Stimulated activated CD4-positive, alpha-beta T cell treated with anti-CD3 and anti-CD28 coated beads, Interleukin-2, amount 100 ng/mL, for 48 hours (primary cell): Measurements from ENCODE around the gene DEAF1.
A peak's percentile ranks its signal among the peaks of the same experiment; 100 is the strongest.
"Not testable (repeated sequence)": the region's sequence is repeated elsewhere in the genome, so short reads cannot be mapped to it uniquely, and the experiment has no call there.

ENCODE experiments used
- DNase-seq, 2 donors: peaks; one replicate each; pipeline ENCODE4 v3.0.0-alpha.2; 2020

DEAF1 gene, protein sequence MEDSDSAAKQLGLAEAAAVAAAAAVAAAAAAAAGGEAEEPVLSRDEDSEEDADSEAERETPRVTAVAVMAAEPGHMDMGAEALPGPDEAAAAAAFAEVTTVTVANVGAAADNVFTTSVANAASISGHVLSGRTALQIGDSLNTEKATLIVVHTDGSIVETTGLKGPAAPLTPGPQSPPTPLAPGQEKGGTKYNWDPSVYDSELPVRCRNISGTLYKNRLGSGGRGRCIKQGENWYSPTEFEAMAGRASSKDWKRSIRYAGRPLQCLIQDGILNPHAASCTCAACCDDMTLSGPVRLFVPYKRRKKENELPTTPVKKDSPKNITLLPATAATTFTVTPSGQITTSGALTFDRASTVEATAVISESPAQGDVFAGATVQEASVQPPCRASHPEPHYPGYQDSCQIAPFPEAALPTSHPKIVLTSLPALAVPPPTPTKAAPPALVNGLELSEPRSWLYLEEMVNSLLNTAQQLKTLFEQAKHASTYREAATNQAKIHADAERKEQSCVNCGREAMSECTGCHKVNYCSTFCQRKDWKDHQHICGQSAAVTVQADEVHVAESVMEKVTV

DNA sequence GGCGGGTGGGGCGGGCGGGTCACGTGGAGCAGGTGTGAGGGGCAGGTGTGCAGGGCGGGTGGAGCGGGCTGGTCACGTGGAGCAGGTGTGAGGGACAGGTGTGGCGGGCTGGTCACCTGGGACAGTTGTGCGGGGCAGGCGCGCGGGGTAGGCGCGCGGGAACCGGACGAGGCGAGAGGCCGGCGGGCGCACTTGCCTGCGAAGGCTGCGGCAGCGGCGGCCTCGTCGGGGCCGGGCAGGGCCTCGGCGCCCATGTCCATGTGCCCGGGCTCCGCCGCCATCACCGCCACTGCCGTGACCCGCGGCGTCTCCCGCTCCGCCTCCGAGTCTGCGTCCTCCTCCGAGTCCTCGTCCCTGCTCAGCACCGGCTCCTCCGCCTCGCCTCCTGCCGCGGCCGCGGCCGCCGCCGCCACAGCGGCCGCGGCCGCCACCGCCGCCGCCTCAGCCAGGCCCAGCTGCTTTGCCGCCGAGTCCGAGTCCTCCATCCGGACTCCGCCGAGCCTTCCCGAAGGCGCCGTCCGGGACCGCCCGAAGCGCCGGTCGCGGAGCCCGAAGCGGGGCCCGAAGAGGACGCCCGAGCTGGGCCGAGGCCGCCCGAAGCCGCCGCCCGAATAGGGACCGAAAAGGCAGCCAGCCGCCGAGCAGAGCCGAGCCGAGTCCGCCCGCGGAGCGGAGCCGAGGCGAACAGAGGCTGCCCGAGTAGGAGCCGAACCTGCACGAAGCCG, at the start of gene DEAF1:
DEAF1 (minus strand) TSS at position 660 of the 725 bp plus-strand sequence; CDS start at position 485, 175 bp downstream.
- DNase-seq: peak; percentile 99

DNA sequence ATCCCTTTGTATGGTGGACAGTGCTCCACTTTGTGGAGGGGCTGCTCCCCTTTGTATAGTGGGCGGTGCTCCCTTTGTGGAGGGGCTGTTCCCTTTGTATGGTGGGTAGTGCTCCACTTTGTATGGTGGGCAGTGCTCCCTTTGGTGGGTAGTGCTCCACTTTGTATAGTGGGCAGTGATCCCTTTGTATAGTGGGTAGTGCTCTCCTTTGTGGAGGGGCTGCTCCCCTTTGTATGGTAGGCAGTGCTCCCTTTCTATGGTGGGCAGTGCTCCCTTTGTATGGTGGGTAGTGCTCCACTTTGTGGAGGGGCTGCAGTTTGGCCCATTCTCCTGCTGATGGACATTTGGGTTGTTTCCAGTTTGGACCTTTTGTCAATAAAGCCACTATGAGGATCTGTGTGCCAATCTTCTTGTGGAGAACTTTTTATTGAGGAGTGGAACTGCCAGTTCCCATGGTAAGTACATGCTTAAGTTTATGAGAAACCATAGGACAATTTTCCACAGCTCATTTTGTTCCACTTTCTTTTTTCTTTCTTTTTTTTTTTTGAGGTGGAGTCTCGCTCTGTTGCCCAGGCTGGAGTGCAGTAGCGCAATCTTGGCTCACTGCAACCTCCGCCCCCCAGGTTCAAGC, 47.7 kb upstream of the DEAF1 start:
- no peak for DNase-seq

- DNase-seq: no peak
Measured at GRCh38 chr11:742156-742546, 47.1 kb upstream of the DEAF1 start.

DNA sequence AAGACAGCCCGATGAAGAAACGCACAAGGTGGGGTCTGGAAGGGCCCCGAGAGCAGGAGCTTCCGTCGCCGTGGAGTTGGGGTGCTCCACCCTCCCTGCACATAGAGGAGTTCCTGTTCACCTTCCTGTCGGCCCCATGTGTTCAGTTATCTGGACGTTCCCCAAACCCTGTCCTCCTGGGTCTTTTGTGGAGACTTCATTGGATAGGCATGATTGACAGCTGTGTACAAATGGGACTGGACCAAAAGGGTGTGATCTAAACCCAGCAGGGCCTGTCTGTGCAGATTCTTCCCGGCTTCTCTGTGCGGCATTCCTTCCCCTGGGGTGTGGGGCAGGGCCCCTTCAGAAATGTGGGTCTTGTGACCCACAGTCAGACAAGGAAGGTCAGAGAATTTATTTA, 42.9 kb upstream of the DEAF1 start:
- DNase-seq: not testable (repeated sequence)

- no peak for DNase-seq
Measured at GRCh38 chr11:737366-737765, 42.3 kb upstream of the DEAF1 start.

DNA sequence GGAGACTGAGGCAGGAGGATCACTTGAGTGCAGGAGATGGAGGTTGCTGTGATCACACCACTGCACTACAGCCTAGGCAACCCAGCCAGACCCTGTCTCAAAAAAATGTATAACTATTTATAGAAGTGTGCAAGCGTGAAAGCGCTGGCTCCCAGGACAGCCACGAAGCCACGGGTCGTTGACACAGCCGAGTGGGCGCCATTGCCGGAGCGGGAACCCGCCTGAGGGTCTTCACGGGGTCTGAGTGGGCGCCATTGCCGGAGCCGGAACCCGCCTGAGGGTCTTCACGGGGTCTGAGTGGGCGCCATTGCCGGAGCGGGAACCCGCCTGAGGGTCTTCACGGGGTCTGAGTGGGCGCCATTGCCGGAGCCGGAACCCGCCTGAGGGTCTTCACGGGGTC, 39.5 kb upstream of the DEAF1 start:
- not testable (repeated sequence) for DNase-seq

GRCh38 chr11:733072-733471, 38.0 kb upstream of the DEAF1 start:
- DNase-seq: no peak

- no peak for DNase-seq
Measured at GRCh38 chr11:729492-730074, 34.6 kb upstream of the DEAF1 start.

- DNase-seq: no peak
Measured at GRCh38 chr11:728901-729491, 34.0 kb upstream of the DEAF1 start.

DNA sequence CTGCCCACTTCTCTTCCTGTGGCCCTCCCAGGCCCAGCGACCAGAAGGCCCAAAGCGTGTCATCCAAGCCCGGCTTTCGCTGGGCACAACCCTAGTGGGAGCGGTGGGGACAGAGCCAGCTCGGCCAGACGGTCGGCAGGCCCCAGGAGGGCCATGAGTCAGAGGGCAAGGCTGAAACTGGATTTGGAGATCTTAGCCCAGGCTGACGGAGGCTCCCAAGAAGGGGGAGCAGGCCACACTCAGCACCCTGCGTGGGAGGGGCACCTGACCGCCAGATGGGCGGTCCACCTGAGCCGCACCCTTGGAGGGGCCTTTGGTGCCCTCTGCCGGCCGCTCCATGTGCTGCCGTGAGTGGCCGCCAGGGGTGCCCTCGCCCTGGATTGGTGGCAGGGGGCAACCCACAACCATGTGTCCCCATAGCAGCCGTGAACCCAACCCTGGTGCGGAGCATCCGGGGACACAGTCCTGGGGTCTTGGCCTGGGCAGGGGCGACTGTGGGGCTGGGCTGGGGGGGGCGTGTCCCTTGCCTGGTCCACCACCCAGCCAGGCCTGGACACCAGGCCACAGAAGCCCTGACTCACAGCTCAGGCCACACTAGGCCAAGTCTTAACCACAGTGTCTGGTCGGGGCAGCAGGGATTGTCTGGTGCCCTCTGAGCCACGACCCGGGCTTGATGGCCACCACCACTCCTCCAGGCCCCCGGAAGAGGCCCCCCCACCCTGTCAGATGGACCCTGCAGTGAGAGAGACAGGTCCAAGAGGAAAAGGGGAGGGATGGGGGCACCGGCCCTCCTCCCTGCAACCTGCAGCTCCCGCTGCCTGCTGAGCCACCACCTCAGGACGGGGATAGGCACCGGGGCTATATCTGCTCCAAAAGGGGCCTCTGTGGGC, 33.1 kb upstream of the DEAF1 start:
- DNase-seq: peak; percentile 81 to 82

GRCh38 chr11:727281-727701, 32.3 kb upstream of the DEAF1 start:
- DNase-seq: no peak

DNA sequence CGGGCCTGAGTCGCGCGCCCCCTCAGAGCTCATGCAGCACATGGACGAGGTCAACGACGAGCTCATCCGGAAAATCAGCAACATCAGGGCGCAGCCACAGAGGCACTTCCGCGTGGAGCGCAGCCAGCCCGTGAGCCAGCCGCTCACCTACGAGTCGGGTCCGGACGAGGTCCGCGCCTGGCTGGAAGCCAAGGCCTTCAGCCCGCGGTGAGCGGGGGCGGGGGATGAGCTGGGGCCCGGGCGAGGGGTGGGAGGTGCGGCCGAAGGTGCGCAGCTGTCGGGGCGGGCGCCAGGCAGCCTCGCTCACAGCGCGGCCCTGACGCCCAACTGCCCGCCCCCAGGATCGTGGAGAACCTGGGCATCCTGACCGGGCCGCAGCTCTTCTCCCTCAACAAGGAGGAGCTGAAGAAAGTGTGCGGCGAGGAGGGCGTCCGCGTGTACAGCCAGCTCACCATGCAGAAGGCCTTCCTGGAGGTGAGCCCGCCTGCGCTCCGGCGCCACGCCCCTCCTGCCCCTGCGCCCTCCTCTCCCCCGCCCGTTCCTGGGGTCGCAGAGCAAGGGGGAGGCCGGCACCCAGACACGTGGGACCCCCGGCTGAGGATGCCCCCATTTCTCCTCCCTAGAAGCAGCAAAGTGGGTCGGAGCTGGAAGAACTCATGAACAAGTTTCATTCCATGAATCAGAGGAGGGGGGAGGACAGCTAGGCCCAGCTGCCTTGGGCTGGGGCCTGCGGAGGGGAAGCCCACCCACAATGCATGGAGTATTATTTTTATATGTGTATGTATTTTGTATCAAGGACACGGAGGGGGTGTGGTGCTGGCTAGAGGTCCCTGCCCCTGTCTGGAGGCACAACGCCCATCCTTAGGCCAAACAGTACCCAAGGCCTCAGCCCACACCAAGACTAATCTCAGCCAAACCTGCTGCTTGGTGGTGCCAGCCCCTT, 31.5 kb upstream of the DEAF1 start:
- peak in 1 of 2 donors; percentile 54 for DNase-seq

- no peak for DNase-seq
Measured at GRCh38 chr11:725624-726202, 30.7 kb upstream of the DEAF1 start.

GRCh38 chr11:724778-725386, 29.9 kb upstream of the DEAF1 start:
- DNase-seq: no peak

DNA sequence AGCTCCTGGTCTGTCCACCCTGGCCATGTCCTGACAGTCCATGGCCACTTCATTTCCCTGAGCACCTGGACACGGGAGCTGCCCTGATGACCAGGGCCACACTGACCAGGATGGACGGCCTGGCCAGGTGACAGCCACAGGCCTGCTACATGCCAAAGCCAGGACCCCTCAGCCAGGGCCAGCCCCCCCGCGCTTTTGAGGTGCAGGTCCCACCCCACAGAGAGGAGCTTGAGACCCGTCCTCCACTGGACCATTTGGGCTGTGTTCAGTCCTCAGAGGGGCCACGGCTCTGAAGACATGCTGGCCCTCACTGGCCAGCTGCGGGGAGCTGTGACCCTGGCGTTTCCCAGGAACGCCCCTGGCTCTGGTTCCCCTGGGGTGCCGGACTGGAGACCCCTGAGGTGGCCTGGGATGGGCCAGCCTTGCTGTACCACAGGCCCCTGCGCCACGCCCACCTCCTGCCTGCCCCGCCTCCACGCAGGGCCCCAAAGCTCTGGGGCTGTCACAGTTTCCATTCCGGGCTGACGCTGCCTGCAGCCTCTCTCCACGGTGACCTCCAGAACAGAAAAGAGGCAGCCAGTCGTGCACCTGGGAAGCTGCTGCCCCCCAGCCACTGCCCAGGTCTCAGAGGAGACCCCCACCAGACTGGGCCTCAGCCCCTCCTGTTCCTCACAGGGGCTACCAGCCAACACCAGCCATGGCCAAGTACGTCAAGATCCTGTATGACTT, 29.2 kb upstream of the DEAF1 start:
- no peak for DNase-seq

DNA sequence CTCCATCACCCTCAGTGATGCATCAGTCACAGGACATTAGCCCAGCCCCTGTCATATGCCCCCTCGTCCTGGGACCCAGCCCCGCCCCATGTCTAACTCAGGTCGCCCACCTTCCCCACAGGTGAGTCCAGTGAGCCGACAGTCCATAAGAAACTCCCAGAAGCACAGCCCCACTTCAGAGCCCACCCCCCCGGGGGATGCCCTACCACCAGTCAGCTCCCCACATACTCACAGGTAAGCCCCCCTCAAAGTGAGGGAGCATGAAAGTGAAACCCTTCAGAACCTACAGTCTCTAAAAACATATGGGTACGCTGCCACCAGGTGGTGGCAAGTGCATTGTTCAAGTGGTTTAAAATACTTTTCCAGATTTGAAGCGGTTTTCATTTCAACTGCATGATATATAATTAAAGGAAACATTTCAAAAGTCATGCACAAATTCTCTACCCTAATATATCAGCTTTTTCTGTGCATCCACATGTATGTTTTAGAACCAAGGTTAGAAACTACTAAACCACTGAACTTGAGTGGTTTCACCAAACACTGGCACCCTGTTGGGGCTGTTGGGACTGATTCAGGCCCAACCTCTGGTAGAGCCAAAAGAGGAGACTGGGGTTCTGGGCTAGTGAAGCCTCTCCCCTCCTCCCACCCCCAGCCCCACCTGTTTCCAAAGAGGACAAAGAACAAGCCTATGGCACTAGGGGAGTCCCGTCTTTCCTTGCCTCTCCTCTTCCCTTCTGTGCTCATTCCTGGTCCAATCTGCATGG, 28.3 kb upstream of the DEAF1 start:
- no peak for DNase-seq

DNA sequence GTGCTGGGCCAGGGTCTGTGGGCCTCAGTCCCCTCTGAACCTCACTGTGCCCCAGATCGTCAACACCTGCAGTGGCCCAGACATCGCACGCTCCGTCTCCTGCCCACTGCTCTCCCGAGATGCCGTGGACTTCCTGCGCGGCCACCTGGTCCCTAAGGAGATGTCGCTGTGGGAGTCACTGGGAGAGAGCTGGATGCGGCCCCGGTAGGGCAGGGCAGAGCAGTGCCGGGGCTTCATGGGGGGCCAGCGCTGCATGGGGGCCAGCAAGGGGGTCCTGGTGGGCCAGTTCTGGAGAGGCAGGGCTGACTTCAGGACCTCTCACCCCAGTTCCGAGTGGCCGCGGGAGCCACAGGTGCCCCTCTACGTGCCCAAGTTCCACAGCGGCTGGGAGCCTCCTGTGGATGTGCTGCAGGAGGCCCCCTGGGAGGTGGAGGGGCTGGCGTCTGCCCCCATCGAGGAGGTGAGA, 27.4 kb upstream of the DEAF1 start:
- no peak for DNase-seq
